K562 (cell line): ENCODE measurements around the gene LIX1. TPM values are rescaled to one million over a fixed set of nuclear protein-coding genes. Genes with fewer than 3 reads are reported as not detected.

Source experiments
- ATAC-seq: fragments of 200-7000 bp; cut with Tn5 transposase; 3 replicates; pipeline ENCODE4 v1.9.1; 2020; ENCODE audit warnings: moderate library complexity
- BruUV-seq: library from RNA; stranded (reverse); fragments of 400-500 nt; replicated peaks from 2 replicates; lab custom pipeline; 2021; lab: Mats Ljungman, UMichigan
- CTCF ChIA-PET: fragments of 300-600 bp; formaldehyde crosslinking; extraction: SDS; loops from one replicate; lab custom pipeline; 2021; ENCODE audit warnings: low intra/inter-chr PET ratio; lab: Yijun Ruan, JAX
- POLR2A ChIA-PET: fragments of 300-600, 350-650 bp; sonication (Branson Sonifier 250); formaldehyde crosslinking; extraction: SDS; loops from one replicate; lab custom pipeline; 2021; ENCODE audit warnings: antibody characterized with exemption, inconsistent platforms; lab: Yijun Ruan, JAX
- DNase-seq, 4 experiments: peaks; one replicate each; pipeline versions ENCODE4 v3.0.0 to v3.0.0-alpha.2; 2011 to 2018; ENCODE audit warnings: low spot score in 3 of 4, mixed read lengths in 3 of 4; ENCODE audit errors: extremely low read depth in 1 of 4
- FAIRE-seq: peaks from 2 replicates; lab custom pipeline; 2011; peaks lifted over from hg19 to GRCh38; lab: Jason Lieb, UNC
- H2AFZ ChIP-seq: 2 replicates; pipeline ENCODE4 v1.6.0; 2011; ENCODE audit warnings: low read depth, low read length, control low read depth, inconsistent platforms
- H3K27ac ChIP-seq: fragments of 200-600 bp; 3 replicates; pipeline ENCODE4 v1.8.0; 2011; ENCODE audit warnings: low read depth, mild to moderate bottlenecking, control low read depth, inconsistent platforms, low read length, moderate library complexity, mixed read lengths; ENCODE audit errors: extremely low read depth
- H3K27me3 ChIP-seq, 2 experiments: fragments of 300-600 bp in 1 of 2; 2 replicates in 1 of 2; 3 replicates in 1 of 2; pipeline versions ENCODE4 v1.6.0 to v1.8.0; 2011; ENCODE audit warnings: inconsistent platforms in 2 of 2, low read length in 2 of 2, mild to moderate bottlenecking in 1 of 2, mixed read lengths in 1 of 2, moderate library complexity in 1 of 2; ENCODE audit not compliant: control insufficient read depth in 2 of 2, insufficient read depth in 2 of 2
- H3K36me3 ChIP-seq: fragments of 300-600 bp; 3 replicates; pipeline ENCODE4 v1.8.0; 2011; ENCODE audit warnings: mild to moderate bottlenecking, low read length, inconsistent platforms; ENCODE audit not compliant: control insufficient read depth, insufficient read depth
- H3K4me1 ChIP-seq, 2 experiments: fragments of 200-600 bp in 1 of 2; replicated peaks in 1 of 2; 2 replicates in 1 of 2; 3 replicates in 1 of 2; pipeline versions ENCODE4 v1.5.1 to v1.8.0; 2011; ENCODE audit warnings: inconsistent platforms in 2 of 2, low read length in 2 of 2, mild to moderate bottlenecking in 1 of 2, mixed read lengths in 1 of 2, moderate library complexity in 1 of 2; ENCODE audit not compliant: control insufficient read depth in 2 of 2, insufficient read depth in 2 of 2
- H3K4me2 ChIP-seq: 2 replicates; pipeline ENCODE4 v1.6.1; 2011; ENCODE audit warnings: low read length, control low read depth, inconsistent platforms, mixed read lengths; ENCODE audit not compliant: insufficient read depth
- H3K4me3 ChIP-seq: fragments of 200-600 bp; sonication (generic), shearing (Covaris generic); 2 replicates; pipeline ENCODE4 v1.5.1; 2016; ENCODE audit warnings: control low read depth, inconsistent platforms
- H3K79me2 ChIP-seq: fragments of 200-600 bp; 3 replicates; pipeline ENCODE4 v1.8.0; 2011; ENCODE audit warnings: low read length, inconsistent platforms; ENCODE audit not compliant: control insufficient read depth, insufficient read depth
- H3K9ac ChIP-seq, 2 experiments: 2 replicates each; pipeline versions ENCODE4 v1.6.0 to v1.6.1; 2011; ENCODE audit warnings: low read depth in 2 of 2, low read length in 2 of 2, control low read depth in 1 of 2, inconsistent platforms in 1 of 2, mild to moderate bottlenecking in 1 of 2, mixed read lengths in 1 of 2; ENCODE audit not compliant: insufficient read depth in 1 of 2
- H3K9me1 ChIP-seq: one replicate; pipeline ENCODE4 v1.6.0; 2011; ENCODE audit warnings: inconsistent platforms, mild to moderate bottlenecking, low read length, moderate library complexity; ENCODE audit not compliant: control insufficient read depth, insufficient read depth
- H3K9me3 ChIP-seq: replicated peaks from 2 replicates; pipeline ENCODE4 v1.5.1; 2011; ENCODE audit warnings: low read depth, low read length, inconsistent platforms; ENCODE audit not compliant: control insufficient read depth, insufficient read depth
- H4K20me1 ChIP-seq: replicated peaks from 2 replicates; pipeline ENCODE4 v1.6.1; 2011; ENCODE audit warnings: low read length, inconsistent platforms, mixed read lengths; ENCODE audit not compliant: control insufficient read depth, insufficient read depth
- HES1 ChIP-seq: fragments of 450-650 bp; IDR thresholded peaks from 2 replicates; pipeline ENCODE4 v1.6.1; 2016; ENCODE audit warnings: low read depth, mild to moderate bottlenecking, moderate library complexity
- HNRNPK ChIP-seq: fragments of 200-400 bp; formaldehyde crosslinking; IDR thresholded peaks from one replicate; pipeline ENCODE4 v1.6.1; 2018; ENCODE audit warnings: mild to moderate bottlenecking, low read depth, low read length; ENCODE audit not compliant: poor library complexity, severe bottlenecking
- ILF3 ChIP-seq: fragments of 450-650 bp; IDR thresholded peaks from 2 replicates; pipeline ENCODE4 v1.6.1; 2018; ENCODE audit warnings: antibody characterized with exemption, mild to moderate bottlenecking, moderate library complexity, borderline replicate concordance
- MYNN ChIP-seq, 2 experiments: sonication (generic); formaldehyde crosslinking in 1 of 2; IDR thresholded peaks; 2 replicates each; pipeline versions ENCODE4 v1.5.0 to v1.6.1; 2016 to 2020; ENCODE audit warnings: antibody characterized with exemption in 1 of 2, missing genetic modification reagents in 1 of 2
- NR3C1 ChIP-seq: sonication (generic); formaldehyde crosslinking; IDR thresholded peaks from 2 replicates; pipeline ENCODE4 v1.8.1; 2022; ENCODE audit warnings: missing genetic modification reagents
- ZNF41 ChIP-seq: fragments of 250-450 bp; sonication (Bioruptor Pico); conservative IDR thresholded peaks from 2 replicates; pipeline ENCODE4 v1.4.0; 2020; ENCODE audit warnings: mild to moderate bottlenecking
- ZNF586 ChIP-seq: fragments of 450-650 bp; formaldehyde crosslinking; conservative IDR thresholded peaks from 2 replicates; pipeline ENCODE4 v1.4.0; 2020; ENCODE audit warnings: mild to moderate bottlenecking, moderate library complexity
- ZNF589 ChIP-seq: fragments of 200-800 bp; sonication (Bioruptor generic); IDR thresholded peaks from 2 replicates; pipeline ENCODE4 v1.6.1; 2016; ENCODE audit warnings: low read depth, missing genetic modification characterization, missing compliant biosample characterization
- ZNF609 ChIP-seq: sonication (generic); formaldehyde crosslinking; IDR thresholded peaks from 2 replicates; pipeline ENCODE4 v1.8.1; 2023; ENCODE audit warnings: missing genetic modification reagents, mild to moderate bottlenecking, borderline replicate concordance
- ZNF717 ChIP-seq: fragments of 250-450 bp; sonication (Bioruptor Pico); IDR thresholded peaks from 2 replicates; pipeline ENCODE4 v1.5.0; 2021
- WGBS: fragments of 100-300 bp; shearing (Covaris generic); methylation state at CpG from one replicate; pipeline ENCODE4 v1.1.6; 2016; ENCODE audit warnings: low coverage, mixed read lengths; ENCODE audit not compliant: insufficient coverage; ENCODE audit errors: missing lambda C conversion rate; 5-methylcytosine and 5-hydroxymethylcytosine counted together
- in situ Hi-C: fragments of 300-500 bp; cut with MboI; formaldehyde crosslinking; loops from 4 replicates; pipeline ENCODE4 v1.15.0; 2018; ENCODE audit warnings: inconsistent platforms, mixed read lengths
- intact Hi-C: fragments of 100-400 bp; cut with micrococcal nuclease; formaldehyde crosslinking; loops from 2 replicates; pipeline ENCODE4 v1.14.2; 2022
- polyA plus RNA-seq, 8 experiments: library from polyadenylated mRNA; depleted of rRNA in 4 of 8; stranded (reverse) in 5 of 8; unstranded in 3 of 8; fragments of >200 nt; fragmentation: Nextera tagmentation in 2 of 8; fragmentation: Illumina TruSeq in 1 of 8; extraction: Ambion mirVana in 2 of 8; extraction: Trizol in 1 of 8; gene quantifications; 2 replicates each; pipeline versions ENCODE4 v1.2.1 to v1.2.3, GENCODE V29; 2011 to 2014; ENCODE audit warnings: inconsistent platforms in 1 of 8, missing spikeins in 1 of 8
- total RNA-seq, 7 experiments: library from RNA; depleted of rRNA in 6 of 7; stranded (reverse); fragments of >200 nt in 6 of 7; fragmentation: Illumina TruSeq in 2 of 7; extraction: Trizol in 2 of 7; gene quantifications; 2 replicates each; pipeline versions ENCODE4 v1.2.1 to v1.2.3, GENCODE V29; 2011 to 2021; ENCODE audit warnings: low replicate concordance in 1 of 7
- TF ChIP-seq, protein P1 (sequence below): fragments of 450-650 bp; IDR thresholded peaks from 2 replicates; pipeline ENCODE4 v1.6.1; 2017; ENCODE audit warnings: antibody characterized with exemption, mild to moderate bottlenecking

Gene LIX1
- total and polyA plus RNA-seq, 9 of the 15 experiments (the other 6 are each of a cell fraction or from before 2014, with no cell fraction given), result 0.01 to 0.18 TPM; not detected in 7

DNA sequence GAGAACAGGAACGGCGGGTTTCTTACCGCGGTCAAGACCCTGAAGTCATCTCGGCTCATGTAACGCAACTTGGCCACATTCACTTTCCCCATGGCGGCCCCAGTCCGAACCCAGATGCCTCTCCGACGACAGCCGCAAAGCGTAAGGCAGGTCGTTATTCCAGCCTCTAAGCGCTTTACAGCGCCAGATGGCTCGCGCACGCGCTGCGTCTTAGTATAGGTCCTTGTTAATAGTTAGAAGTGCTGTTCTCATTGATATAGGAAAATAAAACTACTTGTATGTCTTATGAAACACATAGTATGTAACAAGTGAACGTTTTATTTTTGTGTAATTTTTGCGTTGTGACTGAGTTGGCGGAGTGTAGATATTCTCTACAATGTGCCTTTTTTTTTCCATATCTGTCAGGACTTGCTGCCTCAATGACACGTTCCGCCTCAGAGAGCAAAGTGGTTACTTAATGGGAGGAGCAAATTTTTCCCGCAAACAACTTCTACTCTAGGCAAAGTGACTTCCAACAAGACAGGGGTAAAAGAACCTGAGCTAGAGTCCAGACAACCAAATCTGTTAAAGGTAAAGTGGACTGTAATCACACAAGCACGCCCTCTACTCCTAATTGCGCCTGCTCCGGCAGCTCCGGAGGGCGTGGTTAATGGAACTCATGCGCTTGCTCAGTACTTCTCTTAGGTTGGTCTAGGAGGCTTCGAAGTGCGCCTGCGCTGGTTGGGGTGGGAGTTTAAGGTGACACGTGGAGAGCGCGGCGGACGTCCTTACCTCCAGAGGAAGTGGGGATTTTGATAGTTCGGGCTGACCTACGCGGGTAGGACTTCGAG is 40.9 kb upstream of the LIX1 start, which contains the start of gene RIOK2:
RIOK2 (minus strand) TSS at position 148 of the 830 bp plus-strand sequence; CDS start at position 92, 56 bp downstream.
- DNase-seq, result peak; percentile 88 to 98 (median 92)
- Histone ChIP-seq H3K9me3 (no peaks in the 10 kb centered on the region), H4K20me1 (no peaks in the 10 kb centered on the region), H3K4me2 (peak within 1 kb of the TSS; percentile 96), H3K9ac (peak within 1 kb of the TSS; percentile 88 to 92), H3K27me3 (no peaks in the 10 kb centered on the region), H3K9me1 (no peaks in the 10 kb centered on the region), H3K36me3 (peaks cover 24% of the 10 kb centered on the region), H2AFZ (peak within 1 kb of the TSS; percentile 93), H3K4me1 (peaks cover 0 to 5% of the 10 kb centered on the region in 2 experiments; a peak in 3 of 5 replicates), H3K79me2 (peaks cover 44% of the 10 kb centered on the region), H3K4me3 (peak within 1 kb of the TSS; percentile 74), H3K27ac (peak within 1 kb of the TSS; percentile 89)
- WGBS, result 1% methylated on average over 44 of the region's 44 CpGs
- peak; percentile 96 for ATAC-seq
- ChIA-PET CTCF (no interaction called here), POLR2A (interaction anchor here (0.7 to 1.4 kb wide), 5 partner anchors 10 to 441 kb away, joined by 3 to 4 read pairs (median 3); no protein-coding TSS in a partner anchor)
- intact Hi-C loops (no loop called here), in situ Hi-C loops (loop anchor here (25.0 kb wide), 1 partner anchor 1854 kb away; no protein-coding TSS in a partner anchor)
- no TSS peak for BruUV-seq
- peak; percentile 95 for FAIRE-seq
- TF ChIP-seq HNRNPK (no peak), ZNF589 (CRISPR knock-in tag) (no peak), ZNF717 (no peak), ZNF609 (CRISPR knock-in tag) (no peak), NR3C1 (CRISPR knock-in tag) (no peak), MYNN (IDR thresholded peaks at IDR 0.05) (no peak), MYNN (CRISPR knock-in tag; IDR thresholded peaks at IDR 0.05) (no peak), ZNF41 (CRISPR knock-in tag) (no peak), HES1 (peak; percentile 33), ZNF586 (no peak), ILF3 (no peak)
- TF ChIP-seq, protein P1, sequence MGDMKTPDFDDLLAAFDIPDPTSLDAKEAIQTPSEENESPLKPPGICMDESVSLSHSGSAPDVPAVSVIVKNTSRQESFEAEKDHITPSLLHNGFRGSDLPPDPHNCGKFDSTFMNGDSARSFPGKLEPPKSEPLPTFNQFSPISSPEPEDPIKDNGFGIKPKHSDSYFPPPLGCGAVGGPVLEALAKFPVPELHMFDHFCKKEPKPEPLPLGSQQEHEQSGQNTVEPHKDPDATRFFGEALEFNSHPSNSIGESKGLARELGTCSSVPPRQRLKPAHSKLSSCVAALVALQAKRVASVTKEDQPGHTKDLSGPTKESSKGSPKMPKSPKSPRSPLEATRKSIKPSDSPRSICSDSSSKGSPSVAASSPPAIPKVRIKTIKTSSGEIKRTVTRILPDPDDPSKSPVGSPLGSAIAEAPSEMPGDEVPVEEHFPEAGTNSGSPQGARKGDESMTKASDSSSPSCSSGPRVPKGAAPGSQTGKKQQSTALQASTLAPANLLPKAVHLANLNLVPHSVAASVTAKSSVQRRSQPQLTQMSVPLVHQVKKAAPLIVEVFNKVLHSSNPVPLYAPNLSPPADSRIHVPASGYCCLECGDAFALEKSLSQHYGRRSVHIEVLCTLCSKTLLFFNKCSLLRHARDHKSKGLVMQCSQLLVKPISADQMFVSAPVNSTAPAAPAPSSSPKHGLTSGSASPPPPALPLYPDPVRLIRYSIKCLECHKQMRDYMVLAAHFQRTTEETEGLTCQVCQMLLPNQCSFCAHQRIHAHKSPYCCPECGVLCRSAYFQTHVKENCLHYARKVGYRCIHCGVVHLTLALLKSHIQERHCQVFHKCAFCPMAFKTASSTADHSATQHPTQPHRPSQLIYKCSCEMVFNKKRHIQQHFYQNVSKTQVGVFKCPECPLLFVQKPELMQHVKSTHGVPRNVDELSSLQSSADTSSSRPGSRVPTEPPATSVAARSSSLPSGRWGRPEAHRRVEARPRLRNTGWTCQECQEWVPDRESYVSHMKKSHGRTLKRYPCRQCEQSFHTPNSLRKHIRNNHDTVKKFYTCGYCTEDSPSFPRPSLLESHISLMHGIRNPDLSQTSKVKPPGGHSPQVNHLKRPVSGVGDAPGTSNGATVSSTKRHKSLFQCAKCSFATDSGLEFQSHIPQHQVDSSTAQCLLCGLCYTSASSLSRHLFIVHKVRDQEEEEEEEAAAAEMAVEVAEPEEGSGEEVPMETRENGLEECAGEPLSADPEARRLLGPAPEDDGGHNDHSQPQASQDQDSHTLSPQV, result peak; percentile 95
